SK-N-SH (cell line): Measurements from ENCODE around the gene SELE. TPM values are rescaled to one million over a fixed set of nuclear protein-coding genes. Genes with fewer than 3 reads are reported as not detected.

ENCODE experiments used
- CTCF ChIA-PET: fragments of 300-600, 350-600 bp; formaldehyde crosslinking; extraction: SDS; loops from one replicate; lab custom pipeline; 2021; lab: Yijun Ruan, JAX
- POLR2A ChIA-PET: fragments of 350-600 bp; sonication (Branson Sonifier 250); formaldehyde crosslinking; extraction: SDS; loops from one replicate; lab custom pipeline; 2020; ENCODE audit warnings: antibody characterized with exemption, inconsistent platforms; lab: Yijun Ruan, JAX
- DNase-seq: peaks from one replicate; pipeline ENCODE4 v3.0.0; 2012
- H2AFZ ChIP-seq: fragments of 200-600 bp; sonication (generic); 2 replicates; pipeline ENCODE4 v1.8.1; 2016; ENCODE audit warnings: antibody characterized with exemption, mild to moderate bottlenecking, low read depth
- H3F3A ChIP-seq: fragments of 200-600 bp; sonication (generic); replicated peaks from 2 replicates; pipeline ENCODE3; 2016; ENCODE audit warnings: antibody characterized with exemption, mild to moderate bottlenecking; ENCODE audit not compliant: insufficient read depth
- H3K27ac ChIP-seq, 2 experiments: fragments of 200-500 bp in 1 of 2; fragments of 200-600 bp in 1 of 2; sonication (Bioruptor generic) in 1 of 2; sonication (generic), shearing (Covaris generic) in 1 of 2; 2 replicates each; pipeline versions ENCODE4 v1.5.1 to v1.6.1; 2014 to 2016; ENCODE audit warnings: low read depth in 2 of 2, inconsistent platforms in 1 of 2, low read length in 1 of 2, mild to moderate bottlenecking in 1 of 2, mixed read lengths in 1 of 2
- H3K27me3 ChIP-seq: fragments of 200-600 bp; sonication (generic), shearing (Covaris generic); 2 replicates; pipeline ENCODE4 v1.6.1; 2016; ENCODE audit warnings: mixed run types; ENCODE audit not compliant: insufficient read depth
- H3K36me3 ChIP-seq, 2 experiments: fragments of 200-500 bp in 1 of 2; fragments of 200-600 bp in 1 of 2; sonication (Bioruptor generic) in 1 of 2; sonication (generic) in 1 of 2; replicated peaks in 1 of 2; 2 replicates each; pipeline versions ENCODE3 to v1.5.1; 2014 to 2016; ENCODE audit warnings: low read length in 1 of 2, mild to moderate bottlenecking in 1 of 2; ENCODE audit not compliant: insufficient read depth in 2 of 2, control insufficient read depth in 1 of 2
- H3K4me1 ChIP-seq, 2 experiments: fragments of 200-500 bp in 1 of 2; fragments of 200-600 bp in 1 of 2; sonication (Bioruptor generic) in 1 of 2; sonication (generic), shearing (Covaris generic) in 1 of 2; 2 replicates each; pipeline versions ENCODE4 v1.5.1 to v1.6.1; 2014 to 2016; ENCODE audit warnings: low read depth in 1 of 2, low read length in 1 of 2, mixed run types in 1 of 2; ENCODE audit not compliant: insufficient read depth in 2 of 2, control insufficient read depth in 1 of 2
- H3K4me2 ChIP-seq: fragments of 200-600 bp; sonication (generic), shearing (Covaris generic); 2 replicates; pipeline ENCODE4 v1.6.1; 2017; ENCODE audit warnings: mixed run types
- H3K4me3 ChIP-seq, 2 experiments: fragments of 200-500 bp in 1 of 2; fragments of 200-600 bp in 1 of 2; sonication (Bioruptor generic) in 1 of 2; sonication (generic), shearing (Covaris generic) in 1 of 2; 2 replicates each; pipeline versions ENCODE4 v1.5.1 to v1.8.1; 2014 to 2016; ENCODE audit warnings: low read depth in 2 of 2, inconsistent platforms in 1 of 2, low read length in 1 of 2, mild to moderate bottlenecking in 1 of 2, mixed read lengths in 1 of 2, moderate library complexity in 1 of 2
- H3K79me2 ChIP-seq: fragments of 200-600 bp; sonication (generic); 2 replicates; pipeline ENCODE4 v1.8.1; 2017; ENCODE audit warnings: mild to moderate bottlenecking; ENCODE audit not compliant: insufficient read depth
- H3K9ac ChIP-seq: fragments of 200-600 bp; sonication (generic); 2 replicates; pipeline ENCODE4 v1.6.1; 2017; ENCODE audit warnings: mixed run types
- H3K9me2 ChIP-seq: fragments of 200-600 bp; sonication (generic); 2 replicates; pipeline ENCODE4 v1.6.1; 2017; ENCODE audit warnings: mixed run types
- H3K9me3 ChIP-seq: fragments of 200-600 bp; sonication (generic); 2 replicates; pipeline ENCODE4 v1.6.1; 2017; ENCODE audit warnings: mixed run types, mild to moderate bottlenecking, moderate library complexity
- H4K20me1 ChIP-seq: fragments of 200-600 bp; sonication (generic); 2 replicates; pipeline ENCODE4 v1.6.1; 2017; ENCODE audit warnings: mild to moderate bottlenecking, mixed run types; ENCODE audit not compliant: insufficient read depth
- MEF2A ChIP-seq: IDR thresholded peaks from 2 replicates; pipeline ENCODE4 v1.4.0; 2012; ENCODE audit warnings: low read depth, borderline replicate concordance
- MXI1 ChIP-seq: IDR thresholded peaks from 2 replicates; pipeline ENCODE4 v1.6.1; 2012; ENCODE audit warnings: mild to moderate bottlenecking, low read depth, low read length, improper control_type of control experiment
- NFIC ChIP-seq: IDR thresholded peaks from 2 replicates; pipeline ENCODE4 v1.4.0; 2012; ENCODE audit warnings: borderline replicate concordance
- NRF1 ChIP-seq: IDR thresholded peaks from 2 replicates; pipeline ENCODE4 v1.6.1; 2012; ENCODE audit warnings: low read depth, mild to moderate bottlenecking, low read length
- POLR2AphosphoS5 ChIP-seq: IDR thresholded peaks from 2 replicates; pipeline ENCODE4 v1.6.1; 2012; ENCODE audit warnings: low read depth, low read length
- RCOR1 ChIP-seq: fragments of 150-350 bp; IDR thresholded peaks from 2 replicates; pipeline ENCODE4 v1.6.1; 2017; ENCODE audit warnings: antibody characterized with exemption, low read length
- SMC3 ChIP-seq: IDR thresholded peaks from 2 replicates; pipeline ENCODE4 v1.6.1; 2012; ENCODE audit warnings: low read depth, low read length, improper control_type of control experiment
- USF2 ChIP-seq: fragments of 150-350 bp; IDR thresholded peaks from 2 replicates; pipeline ENCODE4 v1.6.1; 2017; ENCODE audit warnings: antibody characterized with exemption, low read length, low read depth, borderline replicate concordance
- WGBS: methylation state at CpG from one replicate; pipeline ENCODE4 v1.1.6; 2017; ENCODE audit warnings: low lambda C conversion rate; 5-methylcytosine and 5-hydroxymethylcytosine counted together
- polyA plus RNA-seq, 3 experiments: library from polyadenylated mRNA; depleted of rRNA; stranded (reverse); fragments of >200 nt; gene quantifications; 2 replicates each; pipeline ENCODE4 v1.2.3, GENCODE V29; 2012
- TF ChIP-seq, protein P1 (sequence below): IDR thresholded peaks from 2 replicates; pipeline ENCODE4 v1.4.0; 2012; ENCODE audit warnings: low read depth
- TF ChIP-seq, protein P2 (sequence below): fragments of 200-600 bp; sonication (generic); IDR thresholded peaks from 2 replicates; pipeline ENCODE4 v1.6.1; 2017; ENCODE audit warnings: antibody characterized with exemption, mild to moderate bottlenecking, moderate library complexity

The SELE gene
- polyA plus RNA-seq, 1 of the 3 experiments (the other 2 are of a cell fraction) = 0.02 TPM

DNA sequence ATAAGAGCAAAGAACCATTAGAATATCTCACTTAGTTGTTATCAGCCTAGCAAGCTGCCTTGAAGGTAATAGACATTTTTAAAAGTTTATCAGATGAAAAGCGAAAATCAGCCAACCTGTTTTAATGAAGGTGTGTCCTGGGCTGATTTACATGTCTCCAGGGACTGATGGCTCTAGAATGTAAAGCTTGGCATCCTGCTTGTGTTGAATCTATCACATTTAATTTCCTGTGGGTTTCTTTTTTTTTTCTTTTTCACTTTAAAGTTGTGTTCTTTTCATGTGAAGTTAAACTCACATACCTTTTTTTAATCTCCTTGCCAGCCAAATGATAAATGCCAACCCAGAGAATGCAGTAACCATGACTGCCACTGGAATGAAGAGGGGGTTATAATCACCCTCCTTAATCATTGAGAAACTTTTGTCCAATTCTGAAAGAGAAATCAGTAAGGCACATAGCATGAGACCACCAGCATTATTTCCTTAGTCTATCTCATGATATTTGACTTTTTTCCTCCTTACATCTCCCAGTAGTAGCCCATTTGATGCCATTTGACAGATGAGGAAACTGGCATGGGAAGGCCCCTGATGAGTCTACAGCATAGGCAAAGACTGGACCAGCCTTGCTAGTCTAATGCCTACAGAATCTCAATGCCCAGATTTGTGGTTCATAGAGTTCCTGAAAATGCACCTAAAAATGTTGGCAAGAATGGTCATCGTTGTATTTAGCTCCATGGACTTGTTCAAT is 32.4 kb downstream of the SELE start:
- DNase-seq = no peak
- H3K9me2 ChIP-seq = no peaks in the 10 kb centered on the region
- no peak overlapping the region for H3K27ac ChIP-seq
- no peak overlapping the region for H3K4me2 ChIP-seq
- CTCF ChIA-PET = interaction anchor here (1.9 kb wide), 1 partner anchor 11 kb away, joined by 7 read pairs; no protein-coding TSS in a partner anchor
- POLR2A ChIA-PET = no interaction called here
- no peak overlapping the region for H2AFZ ChIP-seq
- no peaks in the 10 kb centered on the region for H3K9me3 ChIP-seq
- no peaks in the 10 kb centered on the region for H3K36me3 ChIP-seq
- TF ChIP-seq, protein P1, sequence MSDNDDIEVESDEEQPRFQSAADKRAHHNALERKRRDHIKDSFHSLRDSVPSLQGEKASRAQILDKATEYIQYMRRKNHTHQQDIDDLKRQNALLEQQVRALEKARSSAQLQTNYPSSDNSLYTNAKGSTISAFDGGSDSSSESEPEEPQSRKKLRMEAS = no peak
- TF ChIP-seq POLR2AphosphoS5 = no peak
- no peak for TF ChIP-seq MEF2A
- no peak for TF ChIP-seq NFIC
- TF ChIP-seq RCOR1 = no peak
- no peak for TF ChIP-seq MXI1
- no peak for TF ChIP-seq NRF1
- H3K79me2 ChIP-seq = no peaks in the 10 kb centered on the region
- no peaks in the 10 kb centered on the region for H4K20me1 ChIP-seq
- no peak overlapping the region for H3K4me3 ChIP-seq
- no peaks in the 10 kb centered on the region for H3K4me1 ChIP-seq
- no peaks in the 10 kb centered on the region for H3F3A ChIP-seq
- 23% methylated on average over 2 of the region's 2 CpGs for WGBS
- no peaks in the 10 kb centered on the region for H3K27me3 ChIP-seq
- H3K9ac ChIP-seq = no peak overlapping the region

DNA sequence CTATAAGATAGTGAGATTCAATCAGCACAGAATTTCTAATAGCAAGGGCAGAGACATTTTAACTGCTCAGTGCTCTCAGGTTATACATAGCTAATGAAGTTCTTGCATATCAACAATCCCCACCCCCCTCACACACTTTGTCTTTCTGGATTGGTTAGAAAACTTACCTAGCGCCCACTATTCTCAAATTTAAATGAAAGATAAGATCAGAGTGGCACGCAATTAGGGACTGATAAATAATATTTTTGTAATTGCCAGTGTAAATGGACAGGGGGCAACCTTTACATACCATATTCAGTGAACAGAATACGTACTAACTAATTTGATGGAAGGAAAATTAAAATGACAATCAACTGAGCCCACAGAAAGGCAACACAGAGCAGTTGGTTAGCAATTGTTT is 34.2 kb downstream of the SELE start:
- no peaks in the 10 kb centered on the region for H4K20me1 ChIP-seq
- WGBS = 33% methylated on average over 3 of the region's 3 CpGs
- no peak overlapping the region for H3K4me3 ChIP-seq
- H3K4me2 ChIP-seq = no peak overlapping the region
- no peak for DNase-seq
- no peaks in the 10 kb centered on the region for H3K36me3 ChIP-seq
- no peaks in the 10 kb centered on the region for H3K27me3 ChIP-seq
- H3K79me2 ChIP-seq = no peaks in the 10 kb centered on the region
- POLR2A ChIA-PET = no interaction called here
- H3K4me1 ChIP-seq = no peaks in the 10 kb centered on the region
- no peaks in the 10 kb centered on the region for H3K9me2 ChIP-seq
- H3F3A ChIP-seq = no peaks in the 10 kb centered on the region
- no peak overlapping the region for H3K27ac ChIP-seq
- H3K9me3 ChIP-seq = no peaks in the 10 kb centered on the region
- H3K9ac ChIP-seq = no peak overlapping the region
- TF ChIP-seq SMC3 (0 out of 2 replicates have a peak, but pooled peaks have one; percentile 4), USF2 (no peak)
- TF ChIP-seq, protein P2, sequence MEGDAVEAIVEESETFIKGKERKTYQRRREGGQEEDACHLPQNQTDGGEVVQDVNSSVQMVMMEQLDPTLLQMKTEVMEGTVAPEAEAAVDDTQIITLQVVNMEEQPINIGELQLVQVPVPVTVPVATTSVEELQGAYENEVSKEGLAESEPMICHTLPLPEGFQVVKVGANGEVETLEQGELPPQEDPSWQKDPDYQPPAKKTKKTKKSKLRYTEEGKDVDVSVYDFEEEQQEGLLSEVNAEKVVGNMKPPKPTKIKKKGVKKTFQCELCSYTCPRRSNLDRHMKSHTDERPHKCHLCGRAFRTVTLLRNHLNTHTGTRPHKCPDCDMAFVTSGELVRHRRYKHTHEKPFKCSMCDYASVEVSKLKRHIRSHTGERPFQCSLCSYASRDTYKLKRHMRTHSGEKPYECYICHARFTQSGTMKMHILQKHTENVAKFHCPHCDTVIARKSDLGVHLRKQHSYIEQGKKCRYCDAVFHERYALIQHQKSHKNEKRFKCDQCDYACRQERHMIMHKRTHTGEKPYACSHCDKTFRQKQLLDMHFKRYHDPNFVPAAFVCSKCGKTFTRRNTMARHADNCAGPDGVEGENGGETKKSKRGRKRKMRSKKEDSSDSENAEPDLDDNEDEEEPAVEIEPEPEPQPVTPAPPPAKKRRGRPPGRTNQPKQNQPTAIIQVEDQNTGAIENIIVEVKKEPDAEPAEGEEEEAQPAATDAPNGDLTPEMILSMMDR = peak; percentile 26; the same call in 1 of the 2 replicates
- TF ChIP-seq, all 33 proteins: peak for 2
- CTCF ChIA-PET = interaction anchor here (1.0 to 1.9 kb wide), 3 partner anchors 12 to 110 kb away, joined by 3 to 7 read pairs (median 3); no protein-coding TSS in a partner anchor
- no peak overlapping the region for H2AFZ ChIP-seq
